Head of caudate nucleus (tissue), 42 donors: ENCODE results near the gene PPP3R1.

Experiments used
- DNase-seq, 42 donors: peaks; one replicate each; pipeline versions ENCODE4 v3.0.0 to v3.0.0-alpha.2; 2020 to 2021; ENCODE audit warnings: mixed read lengths in 7 of 42
- intact Hi-C: fragments of 100-400 bp; cut with DNase I; formaldehyde crosslinking; loops from one replicate; pipeline ENCODE4 v1.15.0; 2022

The PPP3R1 gene

GRCh38 chr2:68172521-68172920 lies 79.8 kb downstream of the PPP3R1 start:
- intact Hi-C loops: no loop called here
- DNase-seq: no peak

GRCh38 chr2:68171684-68172083 lies 80.6 kb downstream of the PPP3R1 start:
- no peak for DNase-seq
- intact Hi-C loops: no loop called here

- DNase-seq: peak in 8 of 42 donors; percentile 22 to 52 (median 34)
Measured at GRCh38 chr2:68171146-68171545, 81.2 kb downstream of the PPP3R1 start.

GRCh38 chr2:68169308-68169707 lies 83.0 kb downstream of the PPP3R1 start:
- intact Hi-C loops: no loop called here
- DNase-seq: no peak

More at GRCh38 chr2:68171146-68171545, 81.2 kb downstream of the PPP3R1 start:
- intact Hi-C loops: no loop called here

GRCh38 chr2:68167186-68167585 lies 85.1 kb downstream of the PPP3R1 start:
- intact Hi-C loops: no loop called here

GRCh38 chr2:68163641-68164040 lies 88.7 kb downstream of the PPP3R1 start:
- intact Hi-C loops: no loop called here
- DNase-seq: peak in 1 of 42 donors; percentile 49

More at GRCh38 chr2:68167186-68167585, 85.1 kb downstream of the PPP3R1 start:
- no peak for DNase-seq

- no peak for DNase-seq
- intact Hi-C loops: loop anchor here (5.0 kb wide), 2 partner anchors 94 to 96 kb away; partner anchors contain the start of genes C1D and PPP3R1
Measured at GRCh38 chr2:68158134-68158447, 94.2 kb downstream of the PPP3R1 start.

- intact Hi-C loops: loop anchor here (5.0 kb wide), 2 partner anchors 95 kb away; partner anchors contain the start of genes C1D and PPP3R1
- DNase-seq: peak; percentile 90 to 98 (median 96)
Measured at GRCh38 chr2:68157402-68158133, 94.8 kb downstream of the PPP3R1 start, which contains the start of gene PNO1. PNO1 (plus strand) TSS chr2:68157888; CDS start chr2:68157935, 47 bp downstream.

- peak in 1 of 42 donors; percentile 12 for DNase-seq
- intact Hi-C loops: loop anchor here (5.0 kb wide), 2 partner anchors 95 kb away; partner anchors contain the start of genes C1D and PPP3R1
Measured at GRCh38 chr2:68157002-68157401, 95.3 kb downstream of the PPP3R1 start.

- intact Hi-C loops: loop anchor here (5.0 kb wide), 2 partner anchors 94 to 96 kb away; partner anchors contain the start of genes C1D and PPP3R1
- DNase-seq: no peak
Measured at GRCh38 chr2:68156419-68156818, 95.9 kb downstream of the PPP3R1 start.

- DNase-seq: no peak
- intact Hi-C loops: loop anchor here (5.0 kb wide), 2 partner anchors 93 to 97 kb away; partner anchors contain the start of genes C1D and PPP3R1
Measured at GRCh38 chr2:68155618-68156017, 96.7 kb downstream of the PPP3R1 start.

- intact Hi-C loops: no loop called here
- DNase-seq: peak in 13 of 42 donors; percentile 5 to 60 (median 29)
Measured at GRCh38 chr2:68152681-68153347, 99.5 kb downstream of the PPP3R1 start.

GRCh38 chr2:68151037-68151436 lies 101.3 kb downstream of the PPP3R1 start:
- intact Hi-C loops: no loop called here
- no peak for DNase-seq

- intact Hi-C loops: no loop called here
- DNase-seq: no peak
Measured at GRCh38 chr2:68141875-68142274, 110.5 kb downstream of the PPP3R1 start.

- DNase-seq: no peak
- intact Hi-C loops: no loop called here
Measured at GRCh38 chr2:68135448-68136320, 116.6 kb downstream of the PPP3R1 start.

GRCh38 chr2:68134554-68134953 lies 117.8 kb downstream of the PPP3R1 start:
- intact Hi-C loops: no loop called here
- peak in 37 of 42 donors; percentile 12 to 82 (median 52) for DNase-seq

GRCh38 chr2:68134120-68134519 lies 118.2 kb downstream of the PPP3R1 start:
- DNase-seq: no peak
- intact Hi-C loops: no loop called here
